HEK293T (cell line): ENCODE measurements around the gene TRAPPC2.

Source experiments
- CTCF ChIA-PET: fragments of 350-600 bp; formaldehyde crosslinking; extraction: SDS; loops from one replicate; lab custom pipeline; 2021; ENCODE audit warnings: antibody characterized with exemption, inconsistent platforms; lab: Yijun Ruan, JAX
- POLR2A ChIA-PET: fragments of 350-600 bp; formaldehyde crosslinking; extraction: SDS; loops from one replicate; lab custom pipeline; 2020; ENCODE audit warnings: antibody characterized with exemption, inconsistent platforms; lab: Yijun Ruan, JAX
- DNase-seq: peaks from one replicate; pipeline ENCODE4 v3.0.0; 2012; ENCODE audit warnings: mixed read lengths; ENCODE audit errors: extremely low spot score
- ARNT ChIP-seq: fragments of 450-650 bp; IDR thresholded peaks from 2 replicates; pipeline ENCODE4 v1.6.1; 2017; ENCODE audit warnings: mild to moderate bottlenecking
- BHLHE40 ChIP-seq: fragments of 450-650 bp; IDR thresholded peaks from 2 replicates; pipeline ENCODE4 v1.6.1; 2016; ENCODE audit warnings: mild to moderate bottlenecking, moderate library complexity, borderline replicate concordance
- CTBP1 ChIP-seq: fragments of 450-650 bp; IDR thresholded peaks from 2 replicates; pipeline ENCODE4 v1.6.1; 2016; ENCODE audit warnings: borderline replicate concordance
- ELF4 ChIP-seq: fragments of 450-650 bp; IDR thresholded peaks from 2 replicates; pipeline ENCODE4 v1.6.1; 2017; ENCODE audit warnings: antibody characterized with exemption
- FOXA1 ChIP-seq: fragments of 450-650 bp; IDR thresholded peaks from 2 replicates; pipeline ENCODE4 v1.6.1; 2016; ENCODE audit warnings: mild to moderate bottlenecking
- FOXK2 ChIP-seq: fragments of 450-650 bp; IDR thresholded peaks from 2 replicates; pipeline ENCODE4 v1.6.1; 2016; ENCODE audit warnings: mild to moderate bottlenecking
- FOXM1 ChIP-seq: fragments of 450-650 bp; IDR thresholded peaks from 2 replicates; pipeline ENCODE4 v1.6.1; 2017; ENCODE audit warnings: mild to moderate bottlenecking, borderline replicate concordance
- HDGF ChIP-seq: fragments of 450-650 bp; IDR thresholded peaks from 2 replicates; pipeline ENCODE4 v1.6.1; 2017; ENCODE audit warnings: antibody characterized with exemption, borderline replicate concordance
- L3MBTL2 ChIP-seq: fragments of 450-650 bp; conservative IDR thresholded peaks from 2 replicates; pipeline ENCODE4 v1.6.1; 2016; ENCODE audit warnings: mild to moderate bottlenecking
- LEF1 ChIP-seq: fragments of 450-650 bp; IDR thresholded peaks from 2 replicates; pipeline ENCODE4 v1.6.1; 2017; ENCODE audit warnings: mild to moderate bottlenecking, borderline replicate concordance
- NFRKB ChIP-seq: fragments of 450-650 bp; IDR thresholded peaks from 2 replicates; pipeline ENCODE4 v1.6.1; 2016; ENCODE audit warnings: mild to moderate bottlenecking, moderate library complexity
- PKNOX1 ChIP-seq: fragments of 450-650 bp; IDR thresholded peaks from 2 replicates; pipeline ENCODE4 v1.6.1; 2016
- SP1 ChIP-seq: fragments of 450-650 bp; IDR thresholded peaks from 2 replicates; pipeline ENCODE4 v1.6.1; 2017
- SUZ12 ChIP-seq: fragments of 450-650 bp; IDR thresholded peaks from 2 replicates; pipeline ENCODE4 v1.6.1; 2016; ENCODE audit warnings: mild to moderate bottlenecking
- TARDBP ChIP-seq: fragments of 450-650 bp; IDR thresholded peaks from 2 replicates; pipeline ENCODE4 v1.6.1; 2016
- ZNF384 ChIP-seq: fragments of 450-650 bp; IDR thresholded peaks from 2 replicates; pipeline ENCODE4 v1.6.1; 2016

Gene TRAPPC2

GRCh38 chrX:13694983-13695382 lies 39.4 kb downstream of the TRAPPC2 start:
- TF ChIP-seq FOXK2 (no peak), SUZ12 (no peak)
- ChIA-PET CTCF (no interaction called here), POLR2A (interaction anchor here (4.7 kb wide), 1 partner anchor 40 kb away, joined by 26 read pairs; the partner anchor contains the start of genes OFD1 and TRAPPC2)
- DNase-seq = no peak

- DNase-seq = no peak
- ChIA-PET POLR2A (interaction anchor here (0.5 to 4.7 kb wide), 2 partner anchors 40 to 51 kb away, joined by 3 to 26 read pairs; partner anchors contain the start of genes OFD1 and TRAPPC2), CTCF (no interaction called here)
- no peak for TF ChIP-seq PKNOX1
Observed at GRCh38 chrX:13694359-13694758, 40.1 kb downstream of the TRAPPC2 start.

GRCh38 chrX:13693341-13693961 lies 41.0 kb downstream of the TRAPPC2 start:
- no peak for TF ChIP-seq PKNOX1
- TF ChIP-seq FOXM1 = no peak
- no peak for TF ChIP-seq SP1
- no peak for TF ChIP-seq NFRKB
- no peak for TF ChIP-seq FOXK2
- TF ChIP-seq LEF1 = no peak
- no peak for TF ChIP-seq FOXA1
- no peak for TF ChIP-seq ZNF384
- no peak for TF ChIP-seq ARNT
- TF ChIP-seq TARDBP = no peak
- no peak for TF ChIP-seq BHLHE40
- no peak for TF ChIP-seq HDGF
- TF ChIP-seq CTBP1 = no peak
- no peak for TF ChIP-seq ELF4
- no peak for TF ChIP-seq SUZ12
- no peak for TF ChIP-seq L3MBTL2
- ChIA-PET CTCF (interaction anchor here (0.7 kb wide), 1 partner anchor 483 kb away, joined by 3 read pairs; no protein-coding TSS in a partner anchor), POLR2A (interaction anchor here (4.7 kb wide), 1 partner anchor 41 kb away, joined by 26 read pairs; the partner anchor contains the start of genes OFD1 and TRAPPC2)

GRCh38 chrX:13692771-13693231 lies 41.6 kb downstream of the TRAPPC2 start:
- POLR2A ChIA-PET = interaction anchor here (4.7 kb wide), 1 partner anchor 42 kb away, joined by 26 read pairs; the partner anchor contains the start of genes OFD1 and TRAPPC2
- CTCF ChIA-PET = interaction anchor here (0.7 kb wide), 1 partner anchor 484 kb away, joined by 3 read pairs; no protein-coding TSS in a partner anchor
- TF ChIP-seq FOXK2 (no peak), NFRKB (no peak), FOXA1 (no peak), ARNT (no peak), ELF4 (no peak), LEF1 (no peak), SP1 (no peak), HDGF (no peak), CTBP1 (no peak), FOXM1 (no peak), BHLHE40 (no peak), TARDBP (no peak), ZNF384 (no peak), PKNOX1 (no peak), L3MBTL2 (no peak), SUZ12 (no peak)

More at GRCh38 chrX:13693341-13693961, 41.0 kb downstream of the TRAPPC2 start:
- no peak for DNase-seq

GRCh38 chrX:13691841-13692371 lies 42.5 kb downstream of the TRAPPC2 start:
- ChIA-PET POLR2A (interaction anchor here (0.6 to 1.3 kb wide), 2 partner anchors 11 to 23 kb away, joined by 3 read pairs; no protein-coding TSS in a partner anchor), CTCF (no interaction called here)
- DNase-seq = no peak
- TF ChIP-seq PKNOX1 (peak; percentile 72), CTBP1 (no peak)

More at GRCh38 chrX:13692771-13693231, 41.6 kb downstream of the TRAPPC2 start:
- no peak for DNase-seq

GRCh38 chrX:13690836-13691235 lies 43.6 kb downstream of the TRAPPC2 start:
- ChIA-PET POLR2A (interaction anchor here (1.0 kb wide), 2 partner anchors 38 to 44 kb away, joined by 3 to 4 read pairs; partner anchors contain the start of genes OFD1, TCEANC and TRAPPC2), CTCF (interaction anchor here (0.9 kb wide), 1 partner anchor 184 kb away, joined by 3 read pairs; no protein-coding TSS in a partner anchor)
- no peak for TF ChIP-seq HDGF
- TF ChIP-seq BHLHE40 = no peak
- no peak for TF ChIP-seq SP1
- no peak for TF ChIP-seq FOXM1
- TF ChIP-seq L3MBTL2 = no peak
- no peak for TF ChIP-seq NFRKB
- no peak for TF ChIP-seq ZNF384
- DNase-seq = no peak
